ENCODE measurements around the gene KLHL22.

DNA sequence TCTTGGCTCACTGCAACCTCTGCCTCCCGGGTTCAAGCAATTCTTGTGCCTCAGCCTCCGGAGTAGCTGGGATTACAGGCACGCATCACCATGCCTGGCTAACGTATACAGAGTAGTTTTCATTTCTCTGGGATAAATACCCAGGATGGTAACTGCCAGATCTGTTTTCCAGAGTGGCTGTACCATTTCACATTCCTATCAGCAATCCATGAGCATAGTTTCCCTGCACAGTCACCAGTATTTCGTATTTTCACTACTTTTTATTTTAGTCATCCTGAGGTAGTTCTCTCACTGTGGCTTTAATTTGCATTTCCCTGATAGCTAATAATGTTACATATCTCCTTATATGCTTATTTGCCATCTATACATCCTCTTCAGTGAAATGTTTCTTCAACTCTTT, 47.0 kb downstream of the KLHL22 start:
- TF ChIP-seq, protein P1, sequence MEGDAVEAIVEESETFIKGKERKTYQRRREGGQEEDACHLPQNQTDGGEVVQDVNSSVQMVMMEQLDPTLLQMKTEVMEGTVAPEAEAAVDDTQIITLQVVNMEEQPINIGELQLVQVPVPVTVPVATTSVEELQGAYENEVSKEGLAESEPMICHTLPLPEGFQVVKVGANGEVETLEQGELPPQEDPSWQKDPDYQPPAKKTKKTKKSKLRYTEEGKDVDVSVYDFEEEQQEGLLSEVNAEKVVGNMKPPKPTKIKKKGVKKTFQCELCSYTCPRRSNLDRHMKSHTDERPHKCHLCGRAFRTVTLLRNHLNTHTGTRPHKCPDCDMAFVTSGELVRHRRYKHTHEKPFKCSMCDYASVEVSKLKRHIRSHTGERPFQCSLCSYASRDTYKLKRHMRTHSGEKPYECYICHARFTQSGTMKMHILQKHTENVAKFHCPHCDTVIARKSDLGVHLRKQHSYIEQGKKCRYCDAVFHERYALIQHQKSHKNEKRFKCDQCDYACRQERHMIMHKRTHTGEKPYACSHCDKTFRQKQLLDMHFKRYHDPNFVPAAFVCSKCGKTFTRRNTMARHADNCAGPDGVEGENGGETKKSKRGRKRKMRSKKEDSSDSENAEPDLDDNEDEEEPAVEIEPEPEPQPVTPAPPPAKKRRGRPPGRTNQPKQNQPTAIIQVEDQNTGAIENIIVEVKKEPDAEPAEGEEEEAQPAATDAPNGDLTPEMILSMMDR (IDR thresholded peaks at IDR 0.05; ENCODE audit: low read length): no peak
- TF ChIP-seq EZH2 (optimal IDR thresholded peaks at IDR 0.05; ENCODE audit: low read depth, low read length) (no peak), EZH2phosphoT487 (IDR thresholded peaks at IDR 0.05; ENCODE audit: low read length) (no peak)
